Lower lobe of right lung (tissue), 2 donors: ENCODE results near the gene CDC14B. TPM values are rescaled to one million over a fixed set of nuclear protein-coding genes. Genes with fewer than 3 reads are reported as not detected.
"Not testable (repeated sequence)": the region's sequence is repeated elsewhere in the genome, so short reads cannot be mapped to it uniquely, and the experiment has no call there.

Experiments used
- ATAC-seq, 2 donors: fragments of 200-7000 bp; cut with Tn5 transposase; one replicate each; pipeline ENCODE4 v1.9.1; 2020 to 2022; ENCODE audit warnings: mild to moderate bottlenecking in 2 of 2, moderate library complexity in 2 of 2
- DNase-seq: peaks from one replicate; pipeline ENCODE4 v3.0.0-alpha.2; 2020
- H3K27ac ChIP-seq: fragments of 200-600 bp; one replicate; pipeline ENCODE4 v1.8.0; 2022
- H3K27me3 ChIP-seq: fragments of 200-600 bp; one replicate; pipeline ENCODE4 v1.8.0; 2022; ENCODE audit warnings: low read depth
- H3K36me3 ChIP-seq: fragments of 200-600 bp; one replicate; pipeline ENCODE4 v1.8.0; 2022; ENCODE audit warnings: mild to moderate bottlenecking
- H3K4me1 ChIP-seq: fragments of 200-600 bp; one replicate; pipeline ENCODE4 v1.8.0; 2022
- H3K4me3 ChIP-seq: fragments of 200-600 bp; one replicate; pipeline ENCODE4 v1.8.0; 2022; ENCODE audit warnings: mild to moderate bottlenecking
- H3K9me3 ChIP-seq: fragments of 200-600 bp; one replicate; pipeline ENCODE4 v1.8.0; 2022
- CTCF ChIP-seq: fragments of 200-600 bp; IDR thresholded peaks from one replicate; pipeline ENCODE4 v1.8.0; 2022; ENCODE audit warnings: antibody characterized with exemption, mild to moderate bottlenecking
- intact Hi-C: fragments of 100-400 bp; cut with DNase I; formaldehyde crosslinking; loops from one replicate; pipeline ENCODE4 v1.11.0; 2022
- total RNA-seq: library from RNA; stranded (reverse); fragmentation: NEBNext Ultra II Directional; extraction: Animal tissue kit (Norgen Biotek cat#: 25700); gene quantifications from one replicate; pipeline ENCODE4 v1.2.1, GENCODE V29; 2021
- donor health status: DM: no; HTN: yes; CAD: no; lungs with severe emphysema.

The CDC14B gene
- total RNA-seq, 1 donor from 2014 or later = 16.0 TPM

DNA sequence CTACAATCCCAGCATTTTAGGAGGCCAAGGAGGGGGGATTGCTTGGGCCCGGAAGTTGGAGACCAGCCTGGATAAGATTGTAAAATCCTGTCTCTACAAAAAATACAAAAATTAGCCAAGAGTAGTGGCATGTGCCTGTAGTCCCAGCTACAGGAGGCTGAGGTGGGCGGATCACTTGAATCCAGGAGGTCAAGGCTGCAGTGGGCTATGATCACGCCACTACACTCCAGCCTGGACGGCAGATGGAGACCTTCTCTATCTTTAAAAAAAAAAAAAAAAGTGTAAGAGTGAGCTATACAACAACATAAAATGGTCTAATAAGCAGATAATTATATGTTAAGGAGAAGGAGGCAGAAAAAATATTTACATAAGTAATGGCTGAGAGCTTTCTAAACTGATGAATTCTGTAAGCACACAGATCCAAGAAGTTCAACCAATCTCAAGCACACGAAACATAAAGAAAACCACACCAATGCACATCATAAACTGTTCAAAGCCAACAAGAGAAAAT is 23.0 kb downstream of the CDC14B start:
- no peaks in the 10 kb centered on the region for H3K27me3 ChIP-seq
- no peaks in the 10 kb centered on the region for H3K9me3 ChIP-seq
- no peak for DNase-seq
- no peaks in the 10 kb centered on the region for H3K36me3 ChIP-seq
- H3K4me3 ChIP-seq = no peak overlapping the region
- intact Hi-C loops = no loop called here
- no peak overlapping the region for H3K27ac ChIP-seq
- ATAC-seq = no peak
- TF ChIP-seq CTCF = no peak
- H3K4me1 ChIP-seq = no peaks in the 10 kb centered on the region

DNA sequence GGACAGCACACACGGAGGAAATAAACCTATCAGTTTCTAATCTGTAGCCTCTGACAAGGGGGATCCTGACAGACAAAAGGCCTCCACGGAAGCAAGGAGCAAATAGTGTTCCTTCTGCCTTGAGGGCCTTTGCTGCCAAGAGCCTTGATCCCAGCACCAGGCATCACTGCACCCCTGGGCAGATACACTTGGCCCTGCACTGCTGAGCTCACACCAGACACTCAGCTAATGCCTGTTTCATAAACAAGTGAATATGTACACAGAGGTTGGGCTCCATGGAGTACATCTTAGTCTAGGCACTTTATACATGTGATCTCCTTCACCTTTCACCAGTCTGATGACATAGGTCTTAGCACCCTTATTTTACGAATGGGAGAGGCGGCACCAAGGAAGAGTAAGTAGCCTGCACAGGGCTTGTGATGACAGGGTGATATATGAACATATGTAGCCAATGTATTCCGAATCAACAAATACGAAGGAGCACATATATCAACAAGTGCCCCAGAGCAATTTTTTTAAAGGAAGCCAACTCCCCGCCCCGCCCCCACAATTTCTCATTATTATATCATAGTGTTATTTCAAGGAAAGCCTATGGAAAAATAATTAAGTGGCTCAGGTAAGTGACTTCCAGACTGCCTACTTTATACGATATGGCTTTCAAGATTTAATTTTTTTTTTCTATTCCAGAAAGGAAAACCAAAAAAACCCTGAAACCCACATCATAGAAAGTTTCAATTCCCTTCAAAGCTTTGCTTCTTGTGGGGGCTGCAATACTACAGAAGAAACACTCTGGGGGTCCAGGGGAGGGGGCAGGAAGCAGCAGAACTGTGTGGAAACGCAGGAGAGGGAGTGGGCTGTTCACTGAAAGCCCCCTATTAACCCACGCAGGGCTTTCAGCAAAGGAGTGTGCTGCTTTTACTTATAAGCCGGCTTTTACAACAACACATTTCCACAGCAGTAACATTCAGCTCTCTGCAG is 32.0 kb downstream of the CDC14B start:
- ATAC-seq (no peak), DNase-seq (no peak)
- intact Hi-C loops = no loop called here
- no peaks in the 10 kb centered on the region for H3K36me3 ChIP-seq
- H3K4me1 ChIP-seq = no peaks in the 10 kb centered on the region
- no peaks in the 10 kb centered on the region for H3K27me3 ChIP-seq
- TF ChIP-seq CTCF = no peak
- H3K27ac ChIP-seq = no peak overlapping the region
- no peaks in the 10 kb centered on the region for H3K9me3 ChIP-seq
- no peak overlapping the region for H3K4me3 ChIP-seq

GRCh38 chr9:96585426-96585825 is 34.2 kb downstream of the CDC14B start:
- H3K4me1 ChIP-seq = no peaks in the 10 kb centered on the region
- H3K27ac ChIP-seq = no peak overlapping the region
- H3K27me3 ChIP-seq = no peaks in the 10 kb centered on the region
- H3K4me3 ChIP-seq = no peak overlapping the region
- TF ChIP-seq CTCF = no peak
- intact Hi-C loops = no loop called here
- DNase-seq (no peak), ATAC-seq (no peak)
- H3K9me3 ChIP-seq = no peaks in the 10 kb centered on the region
- H3K36me3 ChIP-seq = no peaks in the 10 kb centered on the region

DNA sequence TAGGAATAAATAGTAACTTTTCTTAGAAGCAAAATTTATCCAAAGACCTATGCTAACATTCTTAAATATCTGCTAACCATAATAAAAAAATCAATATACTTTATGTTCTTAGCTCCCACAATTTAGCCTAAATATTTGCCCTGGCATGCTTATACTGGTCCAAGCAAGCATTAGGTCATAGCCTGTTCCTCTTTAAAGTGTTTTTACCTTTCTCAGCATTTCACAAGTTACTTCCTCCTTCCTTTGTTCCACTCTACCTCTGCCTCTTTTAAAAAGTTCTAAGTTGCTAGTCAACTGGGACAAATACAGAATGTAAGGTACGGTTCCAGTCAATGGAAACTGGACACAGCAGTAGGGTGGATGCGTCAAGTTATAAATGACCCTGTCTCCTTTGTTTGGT is 37.4 kb downstream of the CDC14B start:
- not testable (repeated sequence) for H3K9me3 ChIP-seq

DNA sequence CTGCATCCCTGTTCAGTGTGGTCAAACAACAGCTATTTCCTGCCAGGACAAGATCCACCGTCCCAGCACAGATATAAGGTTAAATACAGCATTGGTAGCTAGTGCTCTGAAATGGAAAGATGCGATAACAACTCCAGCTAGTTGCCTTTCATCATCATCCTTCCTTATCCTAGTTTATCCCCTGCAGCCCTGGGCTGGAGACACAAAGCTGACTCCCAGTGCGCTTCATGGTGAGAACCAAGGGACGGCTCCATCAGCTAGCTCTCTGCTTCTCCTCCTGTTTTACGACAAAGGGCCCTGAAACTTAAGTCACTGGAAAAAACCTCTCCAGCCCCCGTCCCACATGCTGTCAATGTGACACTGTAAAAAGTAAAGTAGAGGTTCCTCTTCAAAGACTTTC is 37.9 kb downstream of the CDC14B start:
- no peaks in the 10 kb centered on the region for H3K36me3 ChIP-seq
- ATAC-seq (no peak), DNase-seq (no peak)
- no peaks in the 10 kb centered on the region for H3K27me3 ChIP-seq
- TF ChIP-seq CTCF = no peak
- no peaks in the 10 kb centered on the region for H3K4me1 ChIP-seq
- no peak overlapping the region for H3K27ac ChIP-seq
- H3K4me3 ChIP-seq = no peak overlapping the region
- intact Hi-C loops = no loop called here
- no peaks in the 10 kb centered on the region for H3K9me3 ChIP-seq

More for the DNA sequence above, 37.4 kb downstream of the CDC14B start:
- ATAC-seq, intact Hi-C loops, H3K36me3 ChIP-seq, H3K27me3 ChIP-seq, H3K27ac ChIP-seq, H3K4me3 ChIP-seq, H3K4me1 ChIP-seq, DNase-seq: not testable (repeated sequence)

DNA sequence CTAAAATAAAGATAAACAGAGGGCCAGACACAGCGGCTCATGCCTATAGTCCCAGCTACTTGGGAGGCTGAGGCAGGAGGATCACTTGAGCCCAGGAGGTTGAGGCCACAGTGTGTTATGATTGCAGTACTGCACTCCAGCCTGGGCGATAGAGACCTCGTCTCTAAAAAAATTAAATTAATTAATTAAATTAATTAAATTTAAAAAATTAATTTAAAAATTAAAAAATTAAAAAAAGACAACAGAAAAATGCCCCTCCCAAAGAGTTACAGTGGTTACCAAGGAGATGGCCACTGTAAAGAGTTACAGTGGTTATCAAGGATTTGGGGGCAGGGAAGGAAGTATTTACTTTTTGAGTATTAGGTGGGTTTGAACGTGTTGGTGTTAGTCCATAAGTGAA is 38.3 kb downstream of the CDC14B start:
- H3K4me3 ChIP-seq = no peak overlapping the region
- H3K4me1 ChIP-seq = no peaks in the 10 kb centered on the region
- H3K9me3 ChIP-seq = no peaks in the 10 kb centered on the region
- no peaks in the 10 kb centered on the region for H3K36me3 ChIP-seq
- intact Hi-C loops = no loop called here
- H3K27ac ChIP-seq = no peak overlapping the region
- no peaks in the 10 kb centered on the region for H3K27me3 ChIP-seq
- DNase-seq (no peak), ATAC-seq (no peak)
- TF ChIP-seq CTCF = no peak
